A673 (cell line): ENCODE results near the gene SEMG1. TPM values are rescaled to one million over a fixed set of nuclear protein-coding genes. Genes with fewer than 3 reads are reported as not detected.

ENCODE experiments used
- BruUV-seq: library from RNA; stranded (reverse); fragments of 400-500 nt; replicated peaks from 2 replicates; lab custom pipeline; 2021; lab: Mats Ljungman, UMichigan
- CTCF ChIA-PET: fragments of 300-600 bp; sonication (Branson Sonifier 250); formaldehyde crosslinking; loops from one replicate; lab custom pipeline; 2022; ENCODE audit warnings: antibody characterized with exemption; lab: Charles Lee
- POLR2A ChIA-PET: fragments of 300-600 bp; sonication (Branson Sonifier 250); formaldehyde crosslinking; loops from one replicate; lab custom pipeline; 2022; ENCODE audit warnings: antibody characterized with exemption; ENCODE audit not compliant: low non-redundant PET; lab: Charles Lee
- DNase-seq: peaks from one replicate; pipeline ENCODE4 v3.0.0-alpha.2; 2015; ENCODE audit warnings: low spot score
- H3K27ac ChIP-seq: fragments of 200-600 bp; sonication (generic); 2 replicates; pipeline ENCODE4 v1.5.1; 2016; ENCODE audit warnings: mixed run types, low read depth, mild to moderate bottlenecking, mixed read lengths, antibody characterized with exemption, low read length; ENCODE audit not compliant: poor library complexity, severe bottlenecking
- H3K27me3 ChIP-seq: fragments of 200-600 bp; sonication (generic); replicated peaks from 2 replicates; pipeline ENCODE4 v1.6.1; 2017; ENCODE audit warnings: mixed run types, low read depth, mild to moderate bottlenecking, mixed read lengths, antibody characterized with exemption, low read length; ENCODE audit not compliant: insufficient read depth, poor library complexity
- H3K36me3 ChIP-seq: fragments of 200-600 bp; sonication (generic); 2 replicates; pipeline ENCODE4 v1.6.1; 2016; ENCODE audit warnings: mixed run types, mild to moderate bottlenecking, mixed read lengths, antibody characterized with exemption, low read length; ENCODE audit not compliant: insufficient read depth, poor library complexity, severe bottlenecking
- H3K4me1 ChIP-seq: fragments of 200-600 bp; sonication (generic); 2 replicates; pipeline ENCODE4 v1.6.1; 2017; ENCODE audit warnings: mixed run types, mild to moderate bottlenecking, mixed read lengths, antibody characterized with exemption, low read length; ENCODE audit not compliant: insufficient read depth, poor library complexity, severe bottlenecking
- H3K4me3 ChIP-seq: fragments of 200-600 bp; sonication (generic); 2 replicates; pipeline ENCODE4 v1.5.1; 2016; ENCODE audit warnings: low read depth, mixed run types, mild to moderate bottlenecking, mixed read lengths, low read length; ENCODE audit not compliant: poor library complexity, severe bottlenecking
- H3K9me3 ChIP-seq: fragments of 200-600 bp; sonication (generic); 2 replicates; pipeline ENCODE4 v1.6.1; 2016; ENCODE audit warnings: mixed run types, low read depth, mild to moderate bottlenecking, mixed read lengths, antibody characterized with exemption, low read length; ENCODE audit not compliant: poor library complexity, severe bottlenecking
- EZH2 ChIP-seq: fragments of 200-600 bp; sonication (generic); IDR thresholded peaks from 2 replicates; pipeline ENCODE4 v1.6.1; 2017; ENCODE audit warnings: borderline replicate concordance, low read depth, mild to moderate bottlenecking, mixed read lengths, antibody characterized with exemption, low read length; ENCODE audit not compliant: poor library complexity, severe bottlenecking
- intact Hi-C: fragments of 100-400 bp; cut with micrococcal nuclease; formaldehyde crosslinking; loops from one replicate; pipeline ENCODE4 v1.10.0; 2022; ENCODE audit not compliant: unreplicated experiment
- total RNA-seq: library from RNA; stranded (reverse); gene quantifications from 2 replicates; pipeline ENCODE4 v1.2.3, GENCODE V29; 2021
- TF ChIP-seq, protein P1 (sequence below): fragments of 300-800, 200-600 bp; sonication (generic); conservative IDR thresholded peaks from 2 replicates; pipeline ENCODE4 v1.5.1; 2017; ENCODE audit warnings: low read depth, mild to moderate bottlenecking, antibody characterized with exemption, low read length, moderate library complexity, mixed read lengths

Gene SEMG1
- total RNA-seq, 1 experiment from 2014 or later = 5.5 TPM

DNA sequence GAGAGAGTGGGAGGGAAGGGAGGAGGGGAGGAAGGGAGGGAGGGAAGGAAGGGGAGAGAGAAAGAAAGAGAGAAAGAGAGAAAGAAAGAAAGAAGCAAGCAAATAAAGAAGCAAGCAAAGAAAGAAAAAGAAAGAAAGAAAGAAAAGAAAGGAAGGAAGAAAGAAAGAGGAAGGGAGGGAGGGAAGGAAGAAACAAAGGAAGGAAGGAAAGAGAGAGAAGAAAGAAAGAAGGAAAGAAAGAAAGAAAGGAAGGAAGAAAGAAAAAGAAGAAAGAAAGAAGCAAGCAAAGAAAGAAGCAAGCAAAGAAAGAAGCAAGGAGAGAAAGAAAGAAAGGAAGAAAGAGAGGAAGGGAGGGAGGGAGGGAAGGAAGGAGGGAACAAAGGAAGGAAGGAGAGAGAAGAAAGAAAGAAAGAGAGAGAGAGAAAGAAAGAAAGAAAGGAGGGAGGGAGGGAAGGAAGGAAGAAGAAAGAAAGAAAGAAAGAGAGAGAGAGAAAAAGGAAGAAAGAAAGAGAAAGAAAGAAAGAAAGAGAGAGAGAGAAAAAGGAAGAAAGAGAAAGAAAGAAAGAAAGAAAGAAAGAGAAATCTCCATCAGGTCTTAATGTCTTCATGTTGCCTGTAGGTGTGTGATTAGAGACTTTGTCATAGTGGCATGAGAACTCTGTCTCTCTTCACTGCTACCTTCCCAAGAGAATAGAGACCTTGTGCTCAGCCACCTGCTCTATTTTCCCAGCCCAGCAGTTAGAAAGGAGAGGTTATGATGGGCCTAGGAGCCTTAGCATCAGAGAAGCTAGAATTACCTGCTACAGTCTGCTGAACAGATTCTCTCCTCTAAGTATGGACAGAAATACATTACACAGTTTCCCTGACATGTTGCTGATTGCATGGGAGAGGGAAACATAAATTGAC is 5.0 kb downstream of the SEMG1 start:
- H3K4me3 ChIP-seq = no peak overlapping the region

DNA sequence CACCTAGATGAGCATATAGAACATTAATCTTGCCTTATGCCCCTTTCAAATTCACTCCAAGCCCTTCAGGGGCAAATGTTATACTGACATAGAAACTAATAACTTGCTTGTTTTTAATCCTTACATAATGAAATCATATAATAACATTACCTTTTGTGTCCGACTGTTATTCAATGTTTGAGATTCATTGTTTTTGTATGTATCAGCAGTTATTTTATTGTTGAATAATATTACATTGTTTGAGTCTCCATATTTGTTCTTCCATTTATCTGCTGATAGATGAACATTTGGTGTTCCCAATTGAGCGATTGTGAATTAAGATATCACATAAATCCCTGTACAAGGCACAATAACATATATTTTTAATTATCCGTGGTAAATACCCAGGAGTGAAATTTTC is 6.0 kb downstream of the SEMG1 start:
- peaks cover 3% of the 10 kb centered on the region for H3K27me3 ChIP-seq
- intact Hi-C loops = no loop called here
- H3K27ac ChIP-seq = no peak overlapping the region
- ChIA-PET CTCF (no interaction called here), POLR2A (no interaction called here)
- H3K36me3 ChIP-seq = no peaks in the 10 kb centered on the region
- BruUV-seq = no TSS peak
- H3K4me1 ChIP-seq = no peaks in the 10 kb centered on the region
- TF ChIP-seq, protein P1, sequence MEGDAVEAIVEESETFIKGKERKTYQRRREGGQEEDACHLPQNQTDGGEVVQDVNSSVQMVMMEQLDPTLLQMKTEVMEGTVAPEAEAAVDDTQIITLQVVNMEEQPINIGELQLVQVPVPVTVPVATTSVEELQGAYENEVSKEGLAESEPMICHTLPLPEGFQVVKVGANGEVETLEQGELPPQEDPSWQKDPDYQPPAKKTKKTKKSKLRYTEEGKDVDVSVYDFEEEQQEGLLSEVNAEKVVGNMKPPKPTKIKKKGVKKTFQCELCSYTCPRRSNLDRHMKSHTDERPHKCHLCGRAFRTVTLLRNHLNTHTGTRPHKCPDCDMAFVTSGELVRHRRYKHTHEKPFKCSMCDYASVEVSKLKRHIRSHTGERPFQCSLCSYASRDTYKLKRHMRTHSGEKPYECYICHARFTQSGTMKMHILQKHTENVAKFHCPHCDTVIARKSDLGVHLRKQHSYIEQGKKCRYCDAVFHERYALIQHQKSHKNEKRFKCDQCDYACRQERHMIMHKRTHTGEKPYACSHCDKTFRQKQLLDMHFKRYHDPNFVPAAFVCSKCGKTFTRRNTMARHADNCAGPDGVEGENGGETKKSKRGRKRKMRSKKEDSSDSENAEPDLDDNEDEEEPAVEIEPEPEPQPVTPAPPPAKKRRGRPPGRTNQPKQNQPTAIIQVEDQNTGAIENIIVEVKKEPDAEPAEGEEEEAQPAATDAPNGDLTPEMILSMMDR = no peak
- TF ChIP-seq EZH2 = no peak
- no peaks in the 10 kb centered on the region for H3K9me3 ChIP-seq
- DNase-seq = no peak
- no peak overlapping the region for H3K4me3 ChIP-seq

More for the DNA sequence above, 5.0 kb downstream of the SEMG1 start:
- no TSS peak for BruUV-seq
- Histone ChIP-seq H3K9me3 (no peaks in the 10 kb centered on the region), H3K27ac (no peak overlapping the region), H3K36me3 (no peaks in the 10 kb centered on the region), H3K4me1 (peaks cover 2% of the 10 kb centered on the region), H3K27me3 (peaks cover 3% of the 10 kb centered on the region)
- intact Hi-C loops = no loop called here
- ChIA-PET CTCF (no interaction called here), POLR2A (no interaction called here)
- DNase-seq = no peak
- no peak for TF ChIP-seq EZH2
- TF ChIP-seq, protein P1 = no peak

DNA sequence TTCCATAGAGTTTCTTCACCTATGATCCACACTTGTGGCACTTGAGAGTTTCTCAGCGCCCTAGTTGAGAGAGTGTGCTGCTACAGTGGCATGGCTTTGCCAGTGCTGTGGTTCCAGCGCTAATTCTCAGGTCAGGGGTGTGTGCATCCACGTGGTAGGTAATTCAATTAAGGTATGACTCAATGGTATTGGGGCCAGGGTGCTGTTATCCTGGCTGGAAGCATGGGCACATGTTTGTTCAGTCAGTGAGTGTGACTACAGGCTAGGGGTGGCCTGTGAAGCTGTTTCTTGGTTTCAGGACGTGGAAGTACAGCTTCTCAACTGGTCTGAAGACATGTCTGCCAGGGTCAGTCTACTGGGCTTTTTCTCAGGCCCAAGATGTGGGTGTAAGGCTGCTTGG is 11.3 kb downstream of the SEMG1 start:
- POLR2A ChIA-PET = no interaction called here
- Histone ChIP-seq H3K27ac (no peak overlapping the region), H3K27me3 (peaks cover 35% of the 10 kb centered on the region), H3K4me3 (no peak overlapping the region), H3K9me3 (no peaks in the 10 kb centered on the region), H3K36me3 (no peaks in the 10 kb centered on the region), H3K4me1 (no peaks in the 10 kb centered on the region)
- CTCF ChIA-PET = no interaction called here
- BruUV-seq = no TSS peak
- TF ChIP-seq, protein P1 = no peak
- TF ChIP-seq EZH2 = no peak
- intact Hi-C loops = no loop called here
- no peak for DNase-seq
